ENCODE measurements around the gene PDE4B.

DNA sequence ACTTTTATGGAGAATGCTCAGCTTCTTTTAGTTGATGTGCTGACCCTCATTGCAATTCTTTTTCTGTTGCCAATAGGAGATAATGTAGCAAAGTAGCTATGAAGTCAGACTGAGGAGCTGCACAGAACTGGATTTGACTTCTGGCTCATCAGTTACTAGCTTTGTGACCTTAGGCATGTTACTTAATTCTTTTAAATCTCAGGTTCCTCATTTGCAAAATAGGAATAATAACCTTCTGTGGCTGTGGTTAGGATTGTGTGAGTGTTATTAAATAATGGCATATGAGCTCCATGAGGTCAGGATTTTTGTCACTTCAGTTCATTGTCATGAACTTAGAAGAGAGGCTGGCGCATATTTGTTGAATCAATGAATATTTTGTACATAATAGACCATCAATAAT lies 503.7 kb downstream of the PDE4B start:
- TF ChIP-seq, protein P1, sequence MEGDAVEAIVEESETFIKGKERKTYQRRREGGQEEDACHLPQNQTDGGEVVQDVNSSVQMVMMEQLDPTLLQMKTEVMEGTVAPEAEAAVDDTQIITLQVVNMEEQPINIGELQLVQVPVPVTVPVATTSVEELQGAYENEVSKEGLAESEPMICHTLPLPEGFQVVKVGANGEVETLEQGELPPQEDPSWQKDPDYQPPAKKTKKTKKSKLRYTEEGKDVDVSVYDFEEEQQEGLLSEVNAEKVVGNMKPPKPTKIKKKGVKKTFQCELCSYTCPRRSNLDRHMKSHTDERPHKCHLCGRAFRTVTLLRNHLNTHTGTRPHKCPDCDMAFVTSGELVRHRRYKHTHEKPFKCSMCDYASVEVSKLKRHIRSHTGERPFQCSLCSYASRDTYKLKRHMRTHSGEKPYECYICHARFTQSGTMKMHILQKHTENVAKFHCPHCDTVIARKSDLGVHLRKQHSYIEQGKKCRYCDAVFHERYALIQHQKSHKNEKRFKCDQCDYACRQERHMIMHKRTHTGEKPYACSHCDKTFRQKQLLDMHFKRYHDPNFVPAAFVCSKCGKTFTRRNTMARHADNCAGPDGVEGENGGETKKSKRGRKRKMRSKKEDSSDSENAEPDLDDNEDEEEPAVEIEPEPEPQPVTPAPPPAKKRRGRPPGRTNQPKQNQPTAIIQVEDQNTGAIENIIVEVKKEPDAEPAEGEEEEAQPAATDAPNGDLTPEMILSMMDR (IDR thresholded peaks at IDR 0.05; ENCODE audit: low read depth, low read length), result no peak
- no peak for TF ChIP-seq EZH2phosphoT487 (IDR thresholded peaks at IDR 0.05; ENCODE audit: low read depth)
